Spleen (tissue), 7 donors: Measurements from ENCODE around the gene GPRIN1.

ENCODE experiments used
- POLR2A ChIP-seq, 3 donors: fragments of 450-650 bp; IDR thresholded peaks; one replicate each; pipeline ENCODE4 v1.5.1; 2017; ENCODE audit warnings: antibody characterized with exemption in 3 of 3, mild to moderate bottlenecking in 1 of 3
- TF ChIP-seq, protein P1 (sequence below), 11 experiments: fragments of 200-600 bp in 7 of 11; fragments of 450-650 bp in 4 of 11; sonication (generic) in 4 of 11; IDR thresholded peaks in 8 of 11; conservative IDR thresholded peaks in 3 of 11; 1 replicate in 7 of 11; 2 replicates in 4 of 11; pipeline versions ENCODE4 v1.4.0 to v1.8.0; 2016 to 2021; ENCODE audit warnings: antibody characterized with exemption in 11 of 11, inconsistent platforms in 4 of 11, mild to moderate bottlenecking in 1 of 11
- donor health status: DM: no; HTN: no; CAD: no; lungs with moderate emphysema.
- donor health status: DM: no; HTN: no; CAD: no.
- donor health status: DM: no; HTN: no; CAD: no.

GRCh38 chr5:176560364-176560763, 49.6 kb downstream of the GPRIN1 start:
- TF ChIP-seq, protein P1, sequence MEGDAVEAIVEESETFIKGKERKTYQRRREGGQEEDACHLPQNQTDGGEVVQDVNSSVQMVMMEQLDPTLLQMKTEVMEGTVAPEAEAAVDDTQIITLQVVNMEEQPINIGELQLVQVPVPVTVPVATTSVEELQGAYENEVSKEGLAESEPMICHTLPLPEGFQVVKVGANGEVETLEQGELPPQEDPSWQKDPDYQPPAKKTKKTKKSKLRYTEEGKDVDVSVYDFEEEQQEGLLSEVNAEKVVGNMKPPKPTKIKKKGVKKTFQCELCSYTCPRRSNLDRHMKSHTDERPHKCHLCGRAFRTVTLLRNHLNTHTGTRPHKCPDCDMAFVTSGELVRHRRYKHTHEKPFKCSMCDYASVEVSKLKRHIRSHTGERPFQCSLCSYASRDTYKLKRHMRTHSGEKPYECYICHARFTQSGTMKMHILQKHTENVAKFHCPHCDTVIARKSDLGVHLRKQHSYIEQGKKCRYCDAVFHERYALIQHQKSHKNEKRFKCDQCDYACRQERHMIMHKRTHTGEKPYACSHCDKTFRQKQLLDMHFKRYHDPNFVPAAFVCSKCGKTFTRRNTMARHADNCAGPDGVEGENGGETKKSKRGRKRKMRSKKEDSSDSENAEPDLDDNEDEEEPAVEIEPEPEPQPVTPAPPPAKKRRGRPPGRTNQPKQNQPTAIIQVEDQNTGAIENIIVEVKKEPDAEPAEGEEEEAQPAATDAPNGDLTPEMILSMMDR (IDR thresholded peaks at IDR 0.05 in 8 of 11, conservative IDR thresholded peaks at IDR 0.05 in 3 of 11), result no peak
- no peak for TF ChIP-seq POLR2A (IDR thresholded peaks at IDR 0.05)
